ENCODE measurements around the gene SFTPB. TPM values are rescaled to one million over a fixed set of nuclear protein-coding genes. Genes with fewer than 3 reads are reported as not detected.
"Not testable (repeated sequence)": the region's sequence is repeated elsewhere in the genome, so short reads cannot be mapped to it uniquely, and the experiment has no call there.

The SFTPB gene
- total RNA-seq, 2 donors from 2014 or later, result 0.29 to 17.3 TPM

DNA sequence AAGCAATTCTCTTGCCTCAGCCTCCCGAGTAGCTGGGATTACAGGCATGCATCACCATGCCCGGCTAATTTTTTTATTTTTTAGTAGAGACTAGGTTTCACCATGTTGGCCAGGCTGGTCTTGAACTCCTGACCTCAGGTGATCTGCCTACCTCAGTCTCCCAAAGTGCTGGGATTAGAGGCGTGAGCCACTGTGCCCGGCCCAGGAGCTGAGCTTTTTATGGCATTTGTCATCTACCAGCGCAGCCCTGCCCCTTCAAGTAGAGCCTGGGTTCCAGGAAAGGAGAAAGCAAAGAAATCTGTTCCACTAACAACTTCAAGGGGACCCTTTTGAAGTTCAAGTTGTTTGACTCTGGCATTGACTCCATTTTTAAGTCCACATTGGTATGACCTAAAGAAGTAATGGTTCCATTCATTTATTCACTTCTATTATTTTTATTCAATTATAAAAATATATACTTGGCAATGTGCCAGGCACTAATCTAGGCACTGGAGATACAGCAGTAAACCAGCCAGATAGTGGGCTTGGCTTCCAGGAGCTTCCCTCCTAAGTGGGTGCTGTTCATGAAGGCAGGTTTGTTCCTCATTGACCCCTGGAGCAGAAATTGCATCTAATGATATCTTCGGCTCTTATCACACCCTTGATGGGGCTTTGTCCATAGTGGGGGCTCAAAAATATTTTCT is 8.0 kb upstream of the SFTPB start:
- no peak overlapping the region for H3K27ac ChIP-seq
- TF ChIP-seq, protein P1, sequence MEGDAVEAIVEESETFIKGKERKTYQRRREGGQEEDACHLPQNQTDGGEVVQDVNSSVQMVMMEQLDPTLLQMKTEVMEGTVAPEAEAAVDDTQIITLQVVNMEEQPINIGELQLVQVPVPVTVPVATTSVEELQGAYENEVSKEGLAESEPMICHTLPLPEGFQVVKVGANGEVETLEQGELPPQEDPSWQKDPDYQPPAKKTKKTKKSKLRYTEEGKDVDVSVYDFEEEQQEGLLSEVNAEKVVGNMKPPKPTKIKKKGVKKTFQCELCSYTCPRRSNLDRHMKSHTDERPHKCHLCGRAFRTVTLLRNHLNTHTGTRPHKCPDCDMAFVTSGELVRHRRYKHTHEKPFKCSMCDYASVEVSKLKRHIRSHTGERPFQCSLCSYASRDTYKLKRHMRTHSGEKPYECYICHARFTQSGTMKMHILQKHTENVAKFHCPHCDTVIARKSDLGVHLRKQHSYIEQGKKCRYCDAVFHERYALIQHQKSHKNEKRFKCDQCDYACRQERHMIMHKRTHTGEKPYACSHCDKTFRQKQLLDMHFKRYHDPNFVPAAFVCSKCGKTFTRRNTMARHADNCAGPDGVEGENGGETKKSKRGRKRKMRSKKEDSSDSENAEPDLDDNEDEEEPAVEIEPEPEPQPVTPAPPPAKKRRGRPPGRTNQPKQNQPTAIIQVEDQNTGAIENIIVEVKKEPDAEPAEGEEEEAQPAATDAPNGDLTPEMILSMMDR (IDR thresholded peaks at IDR 0.05), result no peak
- intact Hi-C loops (cut with DNase I), result no loop called here

DNA sequence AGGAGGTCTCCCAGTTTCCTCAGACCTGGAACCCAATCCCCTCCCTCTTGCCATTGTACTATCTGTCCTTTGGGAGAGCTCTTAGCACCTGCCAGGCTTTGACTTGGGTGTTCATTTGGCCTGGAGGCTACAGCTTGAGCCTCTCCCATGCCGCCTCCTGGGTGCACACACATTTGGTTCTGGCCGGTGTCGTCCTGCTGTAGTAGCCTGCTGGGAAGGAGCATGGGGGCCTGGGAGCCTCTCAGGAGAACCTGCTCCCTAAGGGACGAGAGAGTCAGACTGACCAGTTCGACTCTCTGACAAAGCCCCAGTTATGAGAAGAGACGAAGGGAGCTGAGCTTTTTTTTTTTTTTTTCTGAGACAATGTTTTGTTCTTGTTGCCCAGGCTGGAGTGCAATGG is 7.4 kb upstream of the SFTPB start:
- no peaks in the 10 kb centered on the region for H3K36me3 ChIP-seq
- no peak overlapping the region for H3K9ac ChIP-seq (ENCODE audit: low read depth in 2 of 2, low read length in 2 of 2)
- no peak overlapping the region for H3K4me3 ChIP-seq
- TF ChIP-seq, protein P1 (IDR thresholded peaks at IDR 0.05), result no peak
- no peak overlapping the region for H3K27ac ChIP-seq
- no peaks in the 10 kb centered on the region for H3K9me3 ChIP-seq
- intact Hi-C loops (cut with DNase I), result no loop called here
- H3K27me3 ChIP-seq, result no peaks in the 10 kb centered on the region
- no peaks in the 10 kb centered on the region for H3K4me1 ChIP-seq
- no peak for DNase-seq

More for the DNA sequence above, 8.0 kb upstream of the SFTPB start:
- H3K36me3 ChIP-seq, result no peaks in the 10 kb centered on the region
- H3K9me3 ChIP-seq, result no peaks in the 10 kb centered on the region
- H3K4me3 ChIP-seq, result no peak overlapping the region
- no peak overlapping the region for H3K9ac ChIP-seq (ENCODE audit: low read depth in 2 of 2, low read length in 2 of 2)
- no peaks in the 10 kb centered on the region for H3K27me3 ChIP-seq
- no peak for DNase-seq
- no peaks in the 10 kb centered on the region for H3K4me1 ChIP-seq

DNA sequence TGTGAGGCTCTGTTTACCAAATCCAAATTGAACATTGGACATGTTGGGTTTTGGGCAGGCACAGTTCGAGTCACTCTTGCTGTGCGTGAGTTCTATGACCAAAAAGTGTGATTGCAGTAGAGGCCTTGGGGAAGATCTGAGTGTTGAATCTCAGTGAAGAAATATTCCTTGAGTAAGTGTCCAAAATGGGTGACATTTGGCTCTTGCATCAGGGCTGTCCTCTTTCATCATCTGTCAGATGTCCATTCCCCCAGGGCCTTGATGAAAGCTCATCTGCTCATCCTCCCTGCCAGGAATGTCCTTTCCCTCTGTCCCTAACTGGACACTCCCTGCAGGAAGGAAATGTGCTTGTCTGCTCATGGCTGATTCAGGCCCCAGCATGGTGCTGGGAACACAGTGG is 6.4 kb upstream of the SFTPB start:
- Histone ChIP-seq H3K4me3 (no peak overlapping the region), H3K27ac (no peak overlapping the region), H3K9ac (ENCODE audit: low read depth in 2 of 2, low read length in 2 of 2) (no peak overlapping the region), H3K4me1 (no peaks in the 10 kb centered on the region), H3K27me3 (no peaks in the 10 kb centered on the region), H3K9me3 (no peaks in the 10 kb centered on the region), H3K36me3 (no peaks in the 10 kb centered on the region)
- intact Hi-C loops (cut with DNase I), result no loop called here
- TF ChIP-seq, protein P1 (IDR thresholded peaks at IDR 0.05), result no peak
- no peak for DNase-seq

DNA sequence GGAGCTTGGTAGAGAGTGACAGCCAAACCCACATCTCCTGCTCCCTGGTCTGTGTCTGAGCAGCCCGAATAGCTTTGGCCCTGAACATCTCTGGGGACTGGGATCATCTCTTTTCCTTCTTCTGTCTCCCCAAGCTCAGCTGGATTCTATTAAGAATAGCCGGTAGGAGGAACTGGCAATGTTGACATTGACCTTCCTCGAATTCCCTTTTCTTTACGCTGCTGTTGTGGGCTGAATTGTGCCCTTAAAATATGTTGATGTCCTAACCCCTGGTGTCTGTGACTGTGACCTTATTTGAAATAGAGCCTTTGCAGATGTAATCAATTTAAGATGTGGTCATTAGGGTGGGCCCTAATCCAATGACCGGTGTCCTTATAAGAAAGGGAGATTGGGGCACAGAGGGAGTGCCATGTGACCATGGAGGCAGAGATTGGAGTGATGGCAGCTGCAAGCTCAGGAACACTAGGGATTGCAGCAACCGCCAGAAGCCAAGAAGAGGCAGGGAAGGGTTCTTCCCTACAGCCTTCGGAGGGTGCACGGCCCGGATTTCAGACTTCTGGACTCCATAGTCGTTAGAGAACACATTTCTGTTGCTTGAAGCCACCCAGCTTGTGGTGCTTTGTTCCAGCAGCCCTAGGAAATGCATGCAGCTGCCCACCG is 5.8 kb upstream of the SFTPB start:
- Histone ChIP-seq H3K36me3 (no peaks in the 10 kb centered on the region), H3K9me3 (no peaks in the 10 kb centered on the region), H3K4me3 (no peak overlapping the region), H3K4me1 (no peaks in the 10 kb centered on the region), H3K27me3 (no peaks in the 10 kb centered on the region), H3K9ac (ENCODE audit: low read depth in 2 of 2, low read length in 2 of 2) (no peak overlapping the region), H3K27ac (no peak overlapping the region)
- DNase-seq, result no peak
- intact Hi-C loops (cut with DNase I), result no loop called here
- TF ChIP-seq, protein P1 (IDR thresholded peaks at IDR 0.05), result no peak

DNA sequence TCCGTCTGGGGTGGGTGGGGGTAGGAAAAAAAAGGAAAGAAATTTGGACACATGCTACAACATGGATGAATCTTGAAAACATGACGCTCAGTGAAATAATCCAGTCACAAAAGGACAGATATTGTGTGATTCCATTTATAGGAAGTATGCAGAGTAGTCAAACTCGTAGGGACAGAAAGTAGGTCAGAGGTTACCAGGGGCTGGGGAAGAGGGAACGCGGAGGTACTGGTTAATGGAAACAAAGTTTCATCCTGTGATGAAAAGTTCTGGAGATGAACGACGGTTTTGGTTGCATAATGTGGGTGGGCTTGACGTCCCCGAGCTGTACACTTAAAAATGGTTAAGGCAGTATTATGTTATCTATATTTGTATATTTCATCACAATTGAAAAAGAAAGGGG is 4.5 kb upstream of the SFTPB start:
- no peaks in the 10 kb centered on the region for H3K9me3 ChIP-seq
- no peaks in the 10 kb centered on the region for H3K36me3 ChIP-seq
- intact Hi-C loops (cut with DNase I), result no loop called here
- no peak overlapping the region for H3K9ac ChIP-seq (ENCODE audit: low read depth in 2 of 2, low read length in 2 of 2)
- H3K27me3 ChIP-seq, result no peaks in the 10 kb centered on the region
- DNase-seq, result no peak
- no peaks in the 10 kb centered on the region for H3K4me1 ChIP-seq
- no peak overlapping the region for H3K27ac ChIP-seq
- TF ChIP-seq, protein P1 (IDR thresholded peaks at IDR 0.05), result no peak
- no peak overlapping the region for H3K4me3 ChIP-seq

DNA sequence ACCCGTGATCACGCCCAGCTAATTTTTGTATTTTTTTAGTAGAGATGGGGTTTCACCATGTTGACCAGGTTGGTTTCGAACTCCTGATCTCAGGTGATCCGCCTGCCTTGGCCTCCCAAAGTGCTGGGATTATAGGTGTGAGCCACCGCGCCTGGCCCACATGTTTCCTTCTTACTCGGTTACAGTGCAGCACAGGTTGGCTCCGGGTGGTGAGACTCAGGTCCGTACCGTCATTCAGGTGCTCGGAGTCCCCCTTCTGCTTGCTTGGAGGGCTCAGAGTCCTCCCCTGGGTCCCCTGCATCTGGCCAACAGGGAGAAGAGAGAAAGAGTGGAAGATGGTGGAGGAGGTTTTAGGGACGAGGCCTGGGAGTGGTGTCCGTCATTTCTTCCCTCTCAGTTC is 2.4 kb upstream of the SFTPB start:
- H3K27me3 ChIP-seq; H3K4me3 ChIP-seq; DNase-seq; H3K9me3 ChIP-seq; H3K27ac ChIP-seq; intact Hi-C loops (cut with DNase I); H3K9ac ChIP-seq (ENCODE audit: low read depth in 2 of 2, low read length in 2 of 2); H3K4me1 ChIP-seq; H3K36me3 ChIP-seq: not testable (repeated sequence)
